Thyroid gland (tissue), 4 donors: ENCODE data around the gene MAP7. TPM values are rescaled to one million over a fixed set of nuclear protein-coding genes. Genes with fewer than 3 reads are reported as not detected.
"Not testable (repeated sequence)": the region's sequence is repeated elsewhere in the genome, so short reads cannot be mapped to it uniquely, and the experiment has no call there.

Source experiments
- DNase-seq, 2 donors: peaks; one replicate each; pipeline ENCODE4 v3.0.0-alpha.2; 2019
- H3K27ac ChIP-seq, 3 donors: fragments of 200-600 bp; sonication (generic); 1 replicate in 2 of 3; 2 replicates in 1 of 3; pipeline ENCODE4 v1.5.1; 2016 to 2019; ENCODE audit warnings: mild to moderate bottlenecking in 1 of 3, moderate library complexity in 1 of 3
- H3K27me3 ChIP-seq: fragments of 200-600 bp; sonication (generic); one replicate; pipeline ENCODE4 v1.5.1; 2019
- H3K36me3 ChIP-seq, 2 donors: fragments of 200-600 bp; sonication (generic); one replicate each; pipeline ENCODE4 v1.5.1; 2016 to 2019
- H3K4me1 ChIP-seq, 2 donors: fragments of 200-600 bp; sonication (generic); one replicate each; pipeline ENCODE4 v1.5.1; 2017 to 2019
- H3K4me3 ChIP-seq, 3 donors: fragments of 200-600 bp; sonication (generic); replicated peaks in 1 of 3; 1 replicate in 2 of 3; 2 replicates in 1 of 3; pipeline ENCODE4 v1.5.1; 2016; ENCODE audit warnings: mild to moderate bottlenecking in 1 of 3
- H3K9me3 ChIP-seq: fragments of 200-600 bp; sonication (generic); one replicate; pipeline ENCODE4 v1.5.1; 2017
- CTCF ChIP-seq, 6 experiments: fragments of 200-600 bp in 3 of 6; fragments of 450-650 bp in 3 of 6; sonication (generic) in 3 of 6; IDR thresholded peaks; one replicate each; pipeline ENCODE4 v1.5.1; 2016 to 2019; ENCODE audit warnings: antibody characterized with exemption in 6 of 6, mild to moderate bottlenecking in 2 of 6, inconsistent platforms in 1 of 6, moderate library complexity in 1 of 6
- POLR2A ChIP-seq, 2 donors: fragments of 450-650 bp; IDR thresholded peaks; one replicate each; pipeline ENCODE4 v1.6.1; 2017; ENCODE audit warnings: antibody characterized with exemption in 2 of 2, mild to moderate bottlenecking in 2 of 2, moderate library complexity in 1 of 2
- WGBS, 2 donors: methylation state at CpG; one replicate each; pipeline ENCODE4 v1.1.5; 2017; 5-methylcytosine and 5-hydroxymethylcytosine counted together
- intact Hi-C: fragments of 100-400 bp; cut with DNase I; formaldehyde crosslinking; loops from one replicate; pipeline ENCODE4 v1.15.1; 2023
- total RNA-seq, 4 donors: library from RNA; depleted of rRNA; stranded (reverse); fragments of >200 nt; gene quantifications; one replicate each; pipeline ENCODE4 v1.2.3, GENCODE V29; 2016

MAP7 gene
- total RNA-seq, 4 donors from 2014 or later, result 24.5 to 46.0 (median 36.0) TPM

- Histone ChIP-seq H3K27me3 (no peaks in the 10 kb centered on the region), H3K36me3 (no peaks in the 10 kb centered on the region), H3K9me3 (no peaks in the 10 kb centered on the region), H3K4me3 (no peak overlapping the region), H3K27ac (no peak overlapping the region), H3K4me1 (peaks cover 3 to 19% of the 10 kb centered on the region in 2 donors)
- no peak for DNase-seq
- intact Hi-C loops, result no loop called here
- no peak for TF ChIP-seq CTCF (IDR thresholded peaks at IDR 0.05)
- no peak for TF ChIP-seq POLR2A (IDR thresholded peaks at IDR 0.05)
- WGBS, 2 donors, result 91 to 94% methylated on average over 2 of the region's 2 CpGs
Observed at GRCh38 chr6:136501514-136501913, 48.7 kb downstream of the MAP7 start.

GRCh38 chr6:136501096-136501495 lies 49.1 kb downstream of the MAP7 start:
- intact Hi-C loops, result no loop called here
- DNase-seq, result no peak
- H3K9me3 ChIP-seq, result no peaks in the 10 kb centered on the region
- peaks cover 3 to 19% of the 10 kb centered on the region in 2 donors for H3K4me1 ChIP-seq
- H3K4me3 ChIP-seq, result no peak overlapping the region
- H3K36me3 ChIP-seq, result no peaks in the 10 kb centered on the region
- no peaks in the 10 kb centered on the region for H3K27me3 ChIP-seq
- WGBS, 2 donors, result 28 to 39% methylated on average over 1 of the region's 1 CpG
- TF ChIP-seq CTCF (IDR thresholded peaks at IDR 0.05), result no peak
- TF ChIP-seq POLR2A (IDR thresholded peaks at IDR 0.05), result no peak
- H3K27ac ChIP-seq, result no peak overlapping the region

GRCh38 chr6:136500414-136500813 lies 49.8 kb downstream of the MAP7 start:
- TF ChIP-seq POLR2A (IDR thresholded peaks at IDR 0.05) (no peak), CTCF (IDR thresholded peaks at IDR 0.05) (no peak)

GRCh38 chr6:136499370-136499769 lies 50.9 kb downstream of the MAP7 start:
- H3K36me3 ChIP-seq, result no peaks in the 10 kb centered on the region
- 81 to 83% methylated on average over 3 of the region's 3 CpGs for WGBS, 2 donors
- H3K27me3 ChIP-seq, result no peaks in the 10 kb centered on the region
- no peak overlapping the region for H3K27ac ChIP-seq
- peaks cover 3 to 19% of the 10 kb centered on the region in 2 donors for H3K4me1 ChIP-seq
- TF ChIP-seq POLR2A (IDR thresholded peaks at IDR 0.05) (no peak), CTCF (IDR thresholded peaks at IDR 0.05) (no peak)
- intact Hi-C loops, result no loop called here
- H3K4me3 ChIP-seq, result no peak overlapping the region
- no peaks in the 10 kb centered on the region for H3K9me3 ChIP-seq
- no peak for DNase-seq

More at GRCh38 chr6:136500414-136500813, 49.8 kb downstream of the MAP7 start:
- peaks cover 3 to 19% of the 10 kb centered on the region in 2 donors for H3K4me1 ChIP-seq
- intact Hi-C loops, result no loop called here
- 71 to 73% methylated on average over 5 of the region's 5 CpGs for WGBS, 2 donors
- H3K27ac ChIP-seq, result no peak overlapping the region
- H3K9me3 ChIP-seq, result no peaks in the 10 kb centered on the region
- no peaks in the 10 kb centered on the region for H3K36me3 ChIP-seq
- H3K4me3 ChIP-seq, result no peak overlapping the region
- no peak for DNase-seq
- no peaks in the 10 kb centered on the region for H3K27me3 ChIP-seq

GRCh38 chr6:136496449-136496848 lies 53.8 kb downstream of the MAP7 start:
- H3K9me3 ChIP-seq, H3K27ac ChIP-seq, DNase-seq, intact Hi-C loops, H3K36me3 ChIP-seq, H3K27me3 ChIP-seq, H3K4me3 ChIP-seq: not testable (repeated sequence)
- H3K4me1 ChIP-seq, result peaks cover 3 to 12% of the 10 kb centered on the region in 2 donors
- 93% methylated on average over 2 of the region's 2 CpGs for WGBS, 2 donors

GRCh38 chr6:136494710-136495109 lies 55.5 kb downstream of the MAP7 start:
- no peak for DNase-seq
- Histone ChIP-seq H3K9me3 (no peaks in the 10 kb centered on the region), H3K36me3 (no peaks in the 10 kb centered on the region), H3K27me3 (no peaks in the 10 kb centered on the region), H3K4me1 (no peaks in the 10 kb centered on the region), H3K4me3 (no peak overlapping the region), H3K27ac (no peak overlapping the region)
- intact Hi-C loops, result no loop called here
- TF ChIP-seq CTCF (IDR thresholded peaks at IDR 0.05), result no peak
- TF ChIP-seq POLR2A (IDR thresholded peaks at IDR 0.05), result no peak
- 94 to 96% methylated on average over 1 of the region's 1 CpG for WGBS, 2 donors
